Stimulated activated CD8-positive, alpha-beta memory T cell treated with anti-CD3 and anti-CD28 coated beads, Interleukin-12 subunit alpha, Interleukin-12 subunit beta, amount 100 ng/mL, for 1 hour (primary cell): ENCODE data around the gene FREM1.

Experiments
- DNase-seq: peaks from one replicate; pipeline ENCODE4 v3.0.0-alpha.2; 2020; ENCODE audit warnings: low read depth

The FREM1 gene

DNA sequence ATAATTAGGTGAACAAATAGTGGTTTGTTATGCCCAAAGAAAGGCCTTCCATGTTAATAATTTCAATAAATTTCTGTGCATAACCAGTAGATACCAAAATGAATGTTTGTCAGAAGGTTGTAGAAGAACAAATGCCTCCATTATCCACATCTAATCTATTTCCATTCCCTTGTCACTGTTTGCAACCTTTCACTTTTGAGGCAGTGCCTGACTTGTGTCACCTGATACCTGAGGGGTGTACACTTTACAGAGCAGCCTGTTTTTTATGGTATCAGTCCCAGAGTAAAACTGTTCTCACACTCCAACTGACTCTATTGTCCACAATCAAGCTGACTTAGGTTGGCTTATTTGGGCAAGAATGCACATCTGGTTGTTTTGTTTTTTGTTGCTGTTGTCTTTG, 40.1 kb downstream of the FREM1 start:
- no peak for DNase-seq

DNA sequence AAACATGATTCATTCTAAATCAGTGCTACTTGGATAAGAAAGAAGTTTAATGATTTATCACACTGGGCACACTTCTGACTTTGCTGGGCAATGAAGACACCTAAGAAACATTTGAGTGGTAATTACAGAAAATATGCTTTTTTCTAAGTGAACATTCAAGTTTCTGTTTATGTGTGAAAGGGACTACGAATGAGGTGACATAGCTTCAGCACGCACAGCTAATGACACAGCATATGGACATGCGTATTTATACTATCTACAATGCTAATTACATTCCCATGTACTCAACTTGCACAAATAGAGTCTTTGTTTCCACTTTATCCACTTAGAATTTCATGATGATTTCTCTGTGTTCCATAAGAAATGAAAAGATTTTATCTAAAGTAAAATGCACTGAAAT, 40.6 kb downstream of the FREM1 start:
- no peak for DNase-seq

DNA sequence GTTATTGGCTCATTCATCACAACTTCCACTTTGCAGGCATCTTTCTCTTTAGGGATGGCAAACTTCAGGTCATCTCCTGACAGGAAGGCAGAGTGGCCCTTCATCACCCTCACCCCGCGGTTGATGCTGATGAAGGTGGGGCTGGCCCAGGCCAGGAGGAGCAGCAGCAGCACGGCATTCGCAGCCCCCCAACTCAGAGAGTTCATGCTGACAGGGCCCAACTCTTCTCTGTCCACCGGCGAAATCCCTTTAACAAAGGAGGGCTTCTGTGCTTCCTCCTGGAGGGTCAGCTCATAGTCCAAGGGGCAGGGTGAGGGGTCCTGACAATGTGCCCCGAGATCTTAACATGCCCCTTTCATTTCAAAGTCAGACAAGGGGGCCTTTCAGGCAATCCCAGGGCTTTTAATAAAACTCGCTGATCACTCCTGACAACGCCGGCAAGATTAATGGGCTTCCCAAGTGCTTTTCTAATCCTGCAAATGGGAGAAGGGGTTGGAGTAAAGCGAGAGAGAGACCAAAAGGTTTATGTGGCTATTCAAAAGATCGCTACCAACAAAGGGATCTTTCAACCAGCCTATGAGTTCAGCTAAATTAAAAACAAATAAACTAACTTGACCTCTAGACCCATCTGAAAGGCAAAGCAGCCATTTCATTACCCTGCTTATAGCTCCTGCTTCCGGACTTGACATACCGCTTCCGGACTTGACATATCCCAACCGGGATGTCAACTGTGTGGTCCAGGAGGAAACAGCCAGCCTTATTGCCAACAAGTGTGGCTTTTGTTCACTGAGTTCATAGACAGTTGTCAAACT, 41.2 kb downstream of the FREM1 start:
- DNase-seq: no peak

DNA sequence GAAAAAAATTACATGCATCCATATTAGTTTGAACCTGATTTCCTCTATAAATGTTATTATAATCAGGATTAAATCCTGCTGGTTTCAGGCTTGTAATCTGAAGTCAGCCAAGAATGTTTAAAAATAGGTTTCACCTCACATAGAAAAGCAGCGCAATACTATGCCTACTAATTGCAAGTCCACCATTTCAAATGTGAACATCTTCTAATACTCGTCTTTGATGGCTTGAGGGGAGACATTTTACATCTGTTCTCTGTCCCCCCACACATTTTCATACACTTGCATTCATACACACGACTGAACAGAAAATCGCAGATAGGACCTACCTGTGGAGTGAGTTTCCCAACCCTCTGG, 41.8 kb downstream of the FREM1 start:
- no peak for DNase-seq

DNA sequence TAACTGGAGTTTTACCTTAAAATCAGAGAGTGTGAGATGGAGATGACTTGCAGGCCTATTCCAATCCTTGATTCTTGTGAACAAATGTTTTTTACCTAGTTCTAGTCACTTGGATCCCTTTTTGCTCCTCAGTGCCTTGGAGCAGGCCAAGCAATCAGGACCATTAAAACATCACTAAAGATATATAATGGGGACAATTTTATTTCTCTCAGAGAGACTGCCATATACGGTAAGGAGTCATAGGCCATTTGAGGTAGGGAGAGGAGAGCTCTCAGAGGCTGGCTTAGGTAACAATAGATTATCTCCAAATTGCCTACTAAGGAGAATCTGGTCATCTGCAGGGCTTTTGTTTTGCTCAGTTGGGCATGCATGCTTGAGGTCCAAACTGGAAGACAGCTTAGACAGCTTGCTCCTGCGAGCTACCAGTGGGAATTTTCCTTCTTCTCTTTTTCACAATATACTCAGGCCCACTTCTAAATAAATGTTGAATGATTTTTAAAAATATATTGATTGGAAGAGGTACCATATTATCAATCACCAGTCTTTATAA, 44.0 kb downstream of the FREM1 start:
- no peak for DNase-seq

DNA sequence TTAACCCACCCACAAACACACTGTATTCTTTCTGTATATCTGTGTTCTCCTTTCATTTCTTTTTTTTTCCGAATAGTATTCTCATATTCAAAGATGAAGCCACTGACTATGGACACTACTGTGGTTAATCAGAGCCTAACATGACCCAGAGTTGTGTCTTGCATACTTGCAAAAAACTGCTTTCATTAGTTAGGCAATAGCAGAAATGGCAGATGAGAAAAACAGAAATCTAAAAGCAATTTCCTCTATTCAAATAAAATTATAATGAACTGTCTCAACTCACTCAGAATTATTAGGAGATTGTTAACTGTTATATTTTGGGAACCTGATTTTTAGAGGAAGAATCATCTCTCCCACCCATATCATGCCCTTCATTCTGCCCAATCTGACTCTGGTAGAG, 45.9 kb downstream of the FREM1 start:
- no peak for DNase-seq

DNA sequence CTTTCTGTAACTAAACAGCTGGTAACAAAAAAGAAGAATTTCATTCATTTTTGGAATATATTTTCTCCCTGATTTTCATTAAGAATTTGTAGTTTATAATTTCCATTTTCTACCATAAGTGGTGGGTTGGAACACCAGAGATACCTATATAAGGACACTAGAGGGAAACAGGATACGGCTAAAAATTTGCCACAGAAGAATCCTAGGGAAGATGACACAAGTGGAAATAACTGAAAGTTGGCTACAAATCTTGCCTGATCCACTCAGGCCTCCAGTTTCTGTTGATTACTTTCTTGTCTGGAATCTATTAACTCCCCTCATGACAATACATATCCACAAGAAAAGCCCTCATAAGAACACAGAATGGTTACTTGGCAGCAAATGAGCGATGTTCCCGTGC, 46.8 kb downstream of the FREM1 start:
- DNase-seq: no peak

DNA sequence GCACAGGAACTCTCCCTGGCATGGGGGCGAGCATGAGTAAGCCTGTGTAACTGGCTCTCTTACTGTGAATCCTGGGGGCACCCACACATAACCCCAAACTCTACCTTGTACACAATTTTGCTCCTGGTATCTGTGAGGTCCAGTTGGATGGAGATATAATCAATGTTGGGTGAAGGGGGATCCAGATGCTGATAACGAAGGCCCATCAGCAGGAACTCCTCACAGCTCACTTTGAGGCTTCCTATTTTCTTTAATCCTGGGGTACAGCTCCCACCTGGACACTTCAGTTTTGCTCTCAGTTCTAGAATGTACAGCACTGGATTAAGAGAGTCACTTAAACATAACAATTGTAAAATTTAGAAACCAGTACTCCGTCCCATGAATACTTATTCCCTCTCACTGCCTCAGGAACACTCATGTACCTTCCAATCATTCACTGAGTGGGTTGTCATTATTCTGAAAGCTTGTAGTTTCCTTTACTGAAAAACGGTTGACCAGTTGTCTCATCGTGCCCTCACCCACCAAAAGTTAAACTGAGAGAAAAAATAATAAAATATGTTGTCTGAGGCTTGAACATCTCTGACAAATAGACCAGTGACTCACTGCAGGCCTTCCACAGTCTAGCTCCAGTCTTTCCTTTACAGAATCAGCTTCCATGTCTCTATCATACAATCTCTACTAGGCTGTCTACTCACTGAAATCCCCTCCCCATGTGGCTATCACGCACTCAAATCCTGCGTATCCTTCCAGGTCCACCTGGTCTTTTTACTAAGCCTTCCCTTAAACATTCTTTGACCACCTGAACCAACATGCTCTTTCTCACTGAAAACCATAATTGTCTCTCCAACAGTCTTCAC, 52.6 kb downstream of the FREM1 start:
- no peak for DNase-seq

DNA sequence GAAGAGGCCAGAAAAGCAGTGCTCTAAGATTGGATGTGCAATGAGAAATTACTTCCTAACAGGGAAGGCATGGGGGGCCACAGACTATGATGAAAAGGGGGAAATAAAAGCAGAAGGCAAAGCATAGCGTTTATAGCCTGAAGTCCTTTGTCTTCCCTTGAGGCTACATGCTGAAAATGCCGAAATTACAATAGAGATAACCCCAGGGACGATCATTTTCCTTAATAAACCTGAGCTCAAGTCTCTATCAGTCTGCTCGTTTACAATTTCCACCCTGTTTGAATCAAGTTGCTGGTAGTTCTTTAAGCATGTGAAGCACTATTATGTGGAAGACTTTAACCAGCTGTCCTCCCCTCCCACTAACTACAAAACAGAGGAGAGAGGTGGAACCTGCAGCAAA, 60.4 kb downstream of the FREM1 start:
- no peak for DNase-seq

DNA sequence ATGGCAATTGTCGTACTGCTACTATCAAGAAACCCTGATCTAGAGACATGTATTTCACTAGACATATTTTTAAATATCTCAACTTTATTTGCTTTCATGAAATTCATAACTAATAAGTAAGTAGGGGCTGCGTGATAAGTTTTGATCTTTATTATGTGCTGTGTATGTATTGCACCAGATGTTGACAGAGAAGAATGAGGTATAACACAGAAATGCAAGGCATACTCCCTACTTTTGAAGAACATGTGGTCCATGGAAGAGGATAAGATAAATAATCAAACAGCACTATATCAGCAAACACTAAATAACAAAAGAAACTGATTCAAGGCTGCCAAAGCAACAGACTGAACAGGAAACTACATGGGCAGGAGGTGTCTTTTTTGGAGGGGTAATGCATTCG, 60.9 kb downstream of the FREM1 start:
- no peak for DNase-seq

DNA sequence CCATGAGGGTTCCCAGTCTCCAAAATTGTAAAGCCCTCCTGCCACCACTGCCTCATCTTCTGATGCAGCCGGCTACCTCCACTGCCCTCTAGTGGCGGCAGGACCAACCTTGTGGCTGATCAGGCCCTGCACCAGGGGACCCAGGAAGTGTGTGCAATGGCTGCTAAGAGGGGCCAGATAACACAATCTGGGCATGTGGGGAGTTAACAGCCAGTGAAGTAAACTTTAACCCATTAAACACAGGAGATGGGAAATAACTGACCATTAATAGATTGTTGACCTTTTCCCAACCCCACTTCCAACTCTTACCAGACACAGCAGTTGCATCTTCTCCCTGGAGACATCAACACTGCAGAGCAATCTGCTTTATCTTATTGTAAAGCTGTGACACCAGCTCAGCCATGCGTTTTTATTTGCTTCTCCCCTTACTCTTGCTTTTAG, 63.3 kb downstream of the FREM1 start:
- DNase-seq: peak; percentile 12

DNA sequence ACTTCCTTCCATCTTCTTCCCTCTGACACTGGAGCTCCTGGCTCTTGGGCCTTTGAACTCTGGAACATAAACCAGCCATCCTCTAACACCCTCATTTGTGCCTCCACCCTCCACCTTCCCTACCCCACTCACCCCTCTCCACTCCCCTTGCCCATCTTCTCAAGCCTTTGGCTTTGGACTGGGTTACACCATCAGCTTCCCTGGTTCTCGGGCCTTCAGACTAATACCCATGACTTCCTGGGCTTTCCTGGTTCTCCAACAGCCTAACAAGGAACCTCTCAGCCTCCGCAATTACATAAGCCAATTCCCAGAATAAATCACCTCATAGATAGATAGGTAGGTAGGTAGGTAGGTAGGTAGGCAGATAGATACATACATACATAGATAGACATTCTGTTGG, 67.1 kb downstream of the FREM1 start:
- no peak for DNase-seq

DNA sequence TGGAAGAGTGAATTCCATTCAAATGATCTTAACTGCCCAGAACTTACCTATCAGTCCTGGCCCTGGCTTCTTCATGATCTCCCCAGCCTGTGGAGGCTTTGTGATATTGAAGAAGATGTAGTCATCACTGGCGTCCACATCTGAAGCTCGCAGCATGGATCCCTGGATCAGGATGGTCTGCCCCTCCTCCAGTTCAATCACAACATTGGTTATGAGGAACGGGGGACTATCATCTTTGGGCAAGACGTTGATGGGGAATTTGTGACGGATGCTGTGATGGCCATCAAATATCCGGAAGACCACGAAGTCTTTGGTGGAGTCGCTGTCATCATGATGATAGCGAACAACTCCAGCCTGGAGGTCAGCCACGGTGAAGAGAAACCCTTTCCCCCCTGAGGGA, 68.0 kb downstream of the FREM1 start:
- no peak for DNase-seq

DNA sequence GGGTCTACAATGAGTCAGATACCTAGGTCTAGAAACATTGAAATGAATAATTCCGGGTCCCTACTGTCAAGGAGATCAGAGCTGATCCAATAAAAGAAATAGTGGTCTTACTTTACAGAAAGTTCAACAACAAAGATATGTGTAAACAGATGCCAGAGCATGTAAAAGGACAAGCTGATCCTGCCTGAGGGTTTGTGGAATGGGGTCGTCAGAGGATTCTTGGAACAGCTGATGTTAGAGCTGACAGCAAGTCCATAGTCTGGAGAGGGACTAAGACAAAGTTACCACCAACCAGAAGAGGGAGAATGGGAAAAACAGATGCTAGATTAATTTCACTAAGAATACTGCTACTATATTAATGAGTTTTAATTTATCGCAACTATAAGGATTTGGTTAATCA, 71.5 kb downstream of the FREM1 start:
- no peak for DNase-seq

DNA sequence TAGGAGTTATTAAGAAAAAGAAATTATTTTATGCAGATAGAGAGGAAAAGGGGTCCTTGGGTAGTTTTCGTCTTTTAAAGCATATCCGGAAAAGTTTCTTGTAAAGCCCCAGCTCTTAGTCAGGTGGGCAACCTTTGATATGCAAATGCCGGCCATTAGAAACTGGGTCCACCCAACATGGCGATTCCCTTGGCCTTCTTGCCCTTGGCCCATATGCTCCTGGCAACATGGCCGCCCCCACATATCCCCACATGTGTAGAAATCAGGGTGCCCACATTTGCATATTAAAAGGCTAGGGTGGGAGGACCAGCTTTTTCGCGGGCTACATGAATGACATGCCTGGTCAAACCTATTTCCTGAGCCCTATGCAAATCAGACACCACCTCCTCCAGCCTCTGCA, 73.3 kb downstream of the FREM1 start:
- no peak for DNase-seq

DNA sequence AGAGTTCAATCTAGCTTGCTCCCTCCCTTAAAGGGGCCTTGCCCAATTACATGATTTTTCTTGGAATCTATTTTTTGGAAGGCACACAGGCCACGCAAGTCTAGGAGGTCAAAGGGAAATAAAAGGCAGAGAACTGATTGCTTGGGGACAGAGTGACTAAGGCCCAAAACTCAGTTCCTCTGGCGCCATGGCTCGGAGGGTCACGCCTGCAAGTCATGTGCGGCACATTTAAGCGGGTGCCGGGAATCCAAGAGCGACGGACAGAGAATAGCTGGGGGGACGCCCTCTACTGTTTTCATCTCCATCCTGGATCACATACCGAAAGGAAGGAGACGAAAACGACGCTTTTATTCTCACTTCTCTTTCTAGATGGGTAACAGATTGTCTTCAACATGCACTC, 78.6 kb downstream of the FREM1 start:
- no peak for DNase-seq

DNA sequence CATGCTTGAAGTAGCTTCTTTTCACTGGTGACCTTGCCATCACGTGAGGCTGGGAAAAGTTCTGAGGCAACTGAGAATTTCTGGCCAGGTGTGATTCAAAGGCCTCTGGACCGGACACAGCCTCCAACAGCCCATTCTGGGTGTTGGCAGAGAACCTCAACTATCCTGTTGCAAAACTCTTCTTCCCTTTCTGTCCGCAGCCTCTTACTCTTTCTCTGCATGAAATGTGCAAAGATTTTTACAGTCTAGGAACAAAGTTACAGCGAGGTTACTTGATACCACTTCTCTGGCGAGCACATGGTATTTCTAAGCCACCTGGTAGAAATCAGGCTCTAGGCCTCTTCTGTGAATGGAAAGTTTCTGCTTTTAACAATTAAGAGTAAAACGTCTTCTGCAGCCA, 79.2 kb downstream of the FREM1 start:
- no peak for DNase-seq

DNA sequence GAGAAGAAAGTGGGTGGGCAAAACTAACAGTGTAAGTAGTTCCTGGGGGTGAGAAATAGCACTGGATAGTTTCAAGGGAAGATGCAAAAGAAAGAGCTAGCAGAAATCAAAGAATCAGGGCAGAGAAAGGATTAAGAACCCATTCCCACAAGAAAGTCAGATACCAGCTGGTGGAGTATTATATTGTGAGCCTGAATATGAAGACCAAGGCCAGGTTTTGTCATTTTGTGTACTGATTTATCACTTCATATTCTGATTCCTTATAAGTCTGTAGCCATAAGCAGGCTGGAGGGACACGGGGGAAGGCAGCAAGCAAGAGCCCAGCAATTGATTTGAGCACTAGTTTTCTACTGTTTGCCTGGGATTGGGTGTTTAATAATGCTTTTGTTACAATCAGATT, 80.2 kb downstream of the FREM1 start:
- DNase-seq: no peak

DNA sequence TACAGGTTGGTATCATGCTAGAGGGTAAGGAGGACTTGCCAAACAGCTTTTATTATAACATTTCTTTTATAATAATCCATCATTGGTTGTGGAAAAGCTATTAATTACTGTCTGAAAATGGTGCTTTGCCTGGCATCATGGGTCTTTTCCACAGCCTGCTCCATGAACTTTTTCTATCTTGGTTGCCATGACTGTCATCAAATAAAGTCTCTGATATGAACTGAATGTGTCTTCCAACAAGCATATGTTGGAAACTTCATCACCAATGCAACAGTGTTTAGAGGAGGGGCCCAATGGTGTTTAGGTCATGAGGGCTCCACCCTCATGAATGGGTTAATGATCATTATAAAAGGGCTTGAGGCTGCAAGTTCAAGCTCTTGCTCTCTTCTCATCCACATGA, 81.0 kb downstream of the FREM1 start:
- no peak for DNase-seq

DNA sequence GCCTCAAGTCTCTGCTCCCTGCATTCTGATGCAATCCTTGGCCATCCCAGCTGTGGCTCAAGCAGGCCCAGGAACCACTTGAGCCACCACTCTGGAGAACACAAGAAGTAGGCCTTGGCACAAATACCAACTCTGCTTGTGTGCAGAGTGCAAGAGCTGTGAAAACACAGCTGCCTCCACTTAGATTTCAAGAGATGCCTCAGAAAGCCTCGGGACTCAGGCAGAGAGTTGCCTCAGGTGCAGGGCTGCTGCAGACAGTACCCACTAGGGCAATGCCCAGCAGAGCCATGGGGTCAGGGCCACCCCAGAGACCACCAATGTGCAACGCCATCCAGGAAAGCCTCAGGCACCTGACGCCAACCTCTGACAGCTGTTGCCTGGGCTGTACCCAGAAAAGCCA, 82.4 kb downstream of the FREM1 start:
- DNase-seq: no peak

DNA sequence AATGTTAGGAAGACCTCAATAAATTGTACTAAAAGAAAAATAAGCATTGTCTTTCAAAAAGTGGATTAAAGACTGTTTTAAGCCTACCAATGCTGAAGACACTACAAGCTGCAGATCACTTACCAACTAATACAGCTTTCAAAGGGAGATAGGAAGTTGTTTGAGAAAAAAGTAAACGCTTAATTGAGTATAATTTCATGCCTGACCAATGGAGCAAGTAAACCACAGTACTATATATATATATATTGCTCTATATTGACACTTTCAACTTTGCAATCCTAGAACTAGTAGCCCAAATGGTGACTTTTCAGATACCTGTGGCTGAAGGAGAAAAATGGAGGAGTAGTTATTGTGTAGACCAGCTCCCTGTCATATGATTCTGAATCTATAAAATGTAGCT, 85.7 kb downstream of the FREM1 start:
- DNase-seq: no peak

DNA sequence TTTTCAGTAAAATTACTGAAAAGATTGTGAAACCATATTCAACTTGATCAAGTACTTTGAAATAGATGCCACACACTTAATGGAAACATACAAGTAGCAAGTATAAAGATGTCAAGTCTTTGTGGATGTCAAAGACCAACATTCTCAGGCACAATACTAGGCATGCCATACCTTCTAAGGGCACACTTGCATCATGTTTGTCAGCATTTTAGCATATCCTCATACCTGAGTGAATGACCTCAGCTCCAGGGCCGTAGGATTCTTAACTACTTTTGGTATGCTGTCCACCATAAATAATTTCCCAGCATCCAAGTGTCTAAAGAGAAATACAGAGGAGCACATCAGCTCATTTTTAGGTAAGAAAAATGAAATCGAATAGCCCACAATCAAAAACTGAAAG, 86.4 kb downstream of the FREM1 start:
- DNase-seq: no peak

DNA sequence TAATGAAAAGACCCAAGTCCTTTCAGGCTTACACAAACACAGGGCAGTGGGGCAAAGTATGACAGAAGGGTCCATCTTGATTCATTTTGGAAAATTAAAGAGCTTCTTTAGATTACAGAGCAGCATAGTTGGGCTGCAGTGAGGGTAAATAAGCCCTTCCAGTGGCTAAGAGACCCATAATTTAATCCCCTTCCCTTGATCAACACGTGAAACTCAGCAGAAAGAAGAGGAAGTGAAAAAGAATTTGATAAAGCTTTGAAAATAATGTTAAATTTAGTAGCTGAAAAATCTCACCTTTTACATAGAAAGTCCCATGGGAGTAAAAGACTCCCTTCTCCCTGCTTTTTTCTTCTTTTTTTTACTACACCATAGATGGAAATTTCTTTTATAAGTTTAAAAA, 87.6 kb downstream of the FREM1 start:
- no peak for DNase-seq
